GM23248 (cell line): ENCODE results near the gene MLLT10.

ENCODE experiments used
- EZH2 ChIP-seq: fragments of 200-600 bp; sonication (generic); IDR thresholded peaks from 2 replicates; pipeline ENCODE4 v1.6.1; 2018; ENCODE audit warnings: antibody characterized with exemption, mild to moderate bottlenecking; ENCODE audit not compliant: insufficient read depth, poor library complexity, severe bottlenecking
- EZH2phosphoT487 ChIP-seq: fragments of 200-600 bp; sonication (generic); IDR thresholded peaks from 2 replicates; pipeline ENCODE4 v1.6.1; 2018; ENCODE audit warnings: antibody characterized with exemption, moderate library complexity, mild to moderate bottlenecking, low read depth; ENCODE audit not compliant: insufficient read depth

DNA sequence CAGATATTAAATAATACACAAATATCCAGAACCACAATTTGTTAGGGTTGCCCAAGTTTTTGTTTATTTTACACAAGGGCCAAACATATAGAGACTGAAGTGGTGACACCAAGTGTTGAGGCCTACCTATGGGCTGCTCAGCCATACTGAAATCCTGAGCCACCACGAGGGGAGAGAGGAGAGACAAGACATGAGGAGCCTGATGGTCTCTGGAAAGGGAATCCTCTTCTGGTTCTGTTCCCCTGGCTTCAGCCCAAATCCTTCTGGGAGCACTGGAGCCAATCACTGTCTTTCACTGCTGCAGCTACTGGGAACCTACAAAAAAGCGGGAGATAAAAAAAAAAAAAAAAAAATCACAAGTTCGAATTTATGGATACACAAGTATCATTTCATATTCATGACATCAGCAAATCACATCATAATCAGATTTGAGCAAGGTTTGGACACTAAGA, 10.4 kb upstream of the MLLT10 start:
- no peak for TF ChIP-seq EZH2
- no peak for TF ChIP-seq EZH2phosphoT487
